WTC11 (cell line): ENCODE data around the gene ANTXR2. TPM values are rescaled to one million over a fixed set of nuclear protein-coding genes. Genes with fewer than 3 reads are reported as not detected.

Experiments
- ATAC-seq: fragments of 200-7000 bp; cut with Tn5 transposase; 2 replicates; pipeline ENCODE4 v1.10.0; 2021; ENCODE audit warnings: mild to moderate bottlenecking, moderate library complexity
- CTCF ChIA-PET: fragments of 300-600 bp; sonication (Branson Sonifier 250); formaldehyde crosslinking; loops from one replicate; lab custom pipeline; 2021; ENCODE audit warnings: antibody characterized with exemption; lab: Charles Lee
- POLR2A ChIA-PET: fragments of 350-600 bp; sonication (Branson Sonifier 250); formaldehyde crosslinking; loops from one replicate; lab custom pipeline; 2021; ENCODE audit warnings: antibody characterized with exemption; lab: Charles Lee
- DNase-seq: peaks from one replicate; pipeline ENCODE4 v3.0.0; 2021; ENCODE audit warnings: low spot score
- H3K27ac Mint-ChIP-seq: 2 replicates; pipeline ENCODE4 v1.8.0; 2021; ENCODE audit warnings: mixed read lengths
- H3K27me3 Mint-ChIP-seq: 2 replicates; pipeline ENCODE4 v1.8.0; 2021; ENCODE audit warnings: low read depth, mild to moderate bottlenecking, moderate library complexity, mixed read lengths
- H3K36me3 Mint-ChIP-seq: 2 replicates; pipeline ENCODE4 v1.8.0; 2021; ENCODE audit warnings: mixed read lengths
- H3K4me1 Mint-ChIP-seq: 2 replicates; pipeline ENCODE4 v1.8.0; 2022; ENCODE audit warnings: mixed read lengths
- H3K4me3 Mint-ChIP-seq: 2 replicates; pipeline ENCODE4 v1.8.0; 2021; ENCODE audit warnings: mild to moderate bottlenecking, moderate library complexity, mixed read lengths
- H3K9me3 Mint-ChIP-seq: 2 replicates; pipeline ENCODE4 v1.8.0; 2021; ENCODE audit warnings: mixed read lengths
- CBFB ChIP-seq: sonication (generic); formaldehyde crosslinking; IDR thresholded peaks from 2 replicates; pipeline ENCODE4 v1.8.1; 2022; ENCODE audit warnings: mild to moderate bottlenecking, low read depth, missing genetic modification reagents
- CREB1 ChIP-seq: sonication (generic); formaldehyde crosslinking; IDR thresholded peaks from 2 replicates; pipeline ENCODE4 v1.8.0; 2023; ENCODE audit warnings: mild to moderate bottlenecking, missing genetic modification reagents
- EMX1 ChIP-seq: fragments of 250-450 bp; sonication (Bioruptor Pico); IDR thresholded peaks from 2 replicates; pipeline ENCODE4 v1.8.0; 2021; ENCODE audit warnings: mild to moderate bottlenecking
- FOXK1 ChIP-seq: sonication (generic); formaldehyde crosslinking; IDR thresholded peaks from 2 replicates; pipeline ENCODE4 v1.8.0; 2022; ENCODE audit warnings: mild to moderate bottlenecking, moderate library complexity, missing genetic modification reagents
- GABPB1 ChIP-seq: sonication (generic); formaldehyde crosslinking; IDR thresholded peaks from 2 replicates; pipeline ENCODE4 v1.8.1; 2023; ENCODE audit warnings: mild to moderate bottlenecking, missing genetic modification reagents
- GRHL2 ChIP-seq: fragments of 250-450 bp; sonication (Bioruptor Pico); IDR thresholded peaks from 2 replicates; pipeline ENCODE4 v1.8.0; 2022; ENCODE audit warnings: mild to moderate bottlenecking, moderate library complexity; ENCODE audit not compliant: insufficient replicate concordance, severe bottlenecking
- MYBL2 ChIP-seq: sonication (generic); formaldehyde crosslinking; IDR thresholded peaks from 2 replicates; pipeline ENCODE4 v1.8.1; 2023; ENCODE audit warnings: mild to moderate bottlenecking, moderate library complexity, missing genetic modification reagents
- NFYB ChIP-seq: sonication (generic); formaldehyde crosslinking; conservative IDR thresholded peaks from 2 replicates; pipeline ENCODE4 v1.8.0; 2022; ENCODE audit warnings: low read depth, missing genetic modification reagents
- PRRX2 ChIP-seq: fragments of 250-450 bp; sonication (Bioruptor Pico); IDR thresholded peaks from 2 replicates; pipeline ENCODE4 v1.8.0; 2021; ENCODE audit warnings: mild to moderate bottlenecking
- RORB ChIP-seq: fragments of 250-450 bp; sonication (Bioruptor Pico); IDR thresholded peaks from 2 replicates; pipeline ENCODE4 v1.9.0; 2021; ENCODE audit warnings: mild to moderate bottlenecking
- SMAD4 ChIP-seq: sonication (generic); formaldehyde crosslinking; IDR thresholded peaks from 2 replicates; pipeline ENCODE4 v1.8.0; 2022; ENCODE audit warnings: mild to moderate bottlenecking, missing genetic modification reagents
- ZBTB21 ChIP-seq: sonication (generic); formaldehyde crosslinking; IDR thresholded peaks from 2 replicates; pipeline ENCODE4 v1.8.1; 2023; ENCODE audit warnings: mild to moderate bottlenecking, missing genetic modification reagents, borderline replicate concordance
- ZNF121 ChIP-seq: sonication (generic); formaldehyde crosslinking; IDR thresholded peaks from 2 replicates; pipeline ENCODE4 v1.8.0; 2023; ENCODE audit warnings: missing genetic modification reagents
- ZNF317 ChIP-seq: sonication (generic); formaldehyde crosslinking; IDR thresholded peaks from 2 replicates; pipeline ENCODE4 v1.8.1; 2023; ENCODE audit warnings: low read depth, mild to moderate bottlenecking, moderate library complexity, missing genetic modification reagents, borderline replicate concordance
- total RNA-seq: library from RNA; stranded (reverse); gene quantifications from 3 replicates; pipeline ENCODE4 v1.2.3, GENCODE V29; 2021
- TF ChIP-seq, protein P1 (sequence below): sonication (generic); formaldehyde crosslinking; IDR thresholded peaks from 2 replicates; pipeline ENCODE4 v1.8.1; 2023; ENCODE audit warnings: mild to moderate bottlenecking, missing genetic modification reagents
- TF ChIP-seq, protein P2 (sequence below): sonication (generic); formaldehyde crosslinking; IDR thresholded peaks from 2 replicates; pipeline ENCODE4 v1.8.0; 2022; ENCODE audit warnings: missing genetic modification reagents
- TF ChIP-seq, protein P3 (sequence below): sonication (generic); formaldehyde crosslinking; conservative IDR thresholded peaks from 2 replicates; pipeline ENCODE4 v1.8.1; 2023; ENCODE audit warnings: mild to moderate bottlenecking, low read depth, missing genetic modification reagents, moderate library complexity
- TF ChIP-seq, protein P4 (sequence below): fragments of 250-450 bp; sonication (Bioruptor Pico); IDR thresholded peaks from 2 replicates; pipeline ENCODE4 v2.1.2; 2022; ENCODE audit warnings: mild to moderate bottlenecking, moderate library complexity
- TF ChIP-seq, protein P5 (sequence below): sonication (generic); formaldehyde crosslinking; IDR thresholded peaks from 2 replicates; pipeline ENCODE4 v1.8.1; 2022; ENCODE audit warnings: mild to moderate bottlenecking, missing genetic modification reagents, moderate library complexity, borderline replicate concordance
- TF ChIP-seq, protein P6 (sequence below): sonication (generic); formaldehyde crosslinking; IDR thresholded peaks from 2 replicates; pipeline ENCODE4 v1.8.1; 2022; ENCODE audit warnings: low read depth, missing genetic modification reagents, borderline replicate concordance
- TF ChIP-seq, protein P7 (sequence below): sonication (generic); formaldehyde crosslinking; IDR thresholded peaks from 2 replicates; pipeline ENCODE4 v1.8.0; 2023; ENCODE audit warnings: mild to moderate bottlenecking, missing genetic modification reagents

ANTXR2 gene
- total RNA-seq, 1 experiment from 2014 or later, result 9.9 TPM

DNA sequence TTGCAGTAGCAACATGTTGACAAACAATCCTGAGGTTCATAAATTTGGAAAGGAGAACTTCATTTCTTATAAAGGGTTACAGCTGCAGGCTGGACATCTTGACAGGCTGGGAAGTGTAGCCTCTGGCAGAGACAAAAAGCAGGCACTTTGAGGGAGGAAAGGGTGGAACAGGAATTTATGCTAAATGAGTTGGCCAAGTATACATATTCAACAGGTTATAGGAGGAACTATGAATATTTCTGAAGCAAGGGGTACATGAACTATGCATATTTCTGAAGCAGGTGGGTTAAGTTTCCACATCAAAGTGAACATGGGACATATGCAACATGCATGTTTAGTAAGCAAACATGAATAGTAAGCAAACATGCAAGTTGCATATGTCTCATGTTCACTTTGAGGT is 1.6 kb upstream of the ANTXR2 start:
- Mint-ChIP-seq H3K27ac (no peak overlapping the region), H3K9me3 (peaks cover 15% of the 10 kb centered on the region), H3K4me3 (no peak overlapping the region), H3K36me3 (peaks cover 6% of the 10 kb centered on the region; the same call in 1 of the 2 replicates), H3K4me1 (peaks cover 23% of the 10 kb centered on the region), H3K27me3 (peaks cover 36% of the 10 kb centered on the region)
- CTCF ChIA-PET, result no interaction called here
- POLR2A ChIA-PET, result no interaction called here
- ATAC-seq (no peak), DNase-seq (no peak)
- TF ChIP-seq, protein P1, sequence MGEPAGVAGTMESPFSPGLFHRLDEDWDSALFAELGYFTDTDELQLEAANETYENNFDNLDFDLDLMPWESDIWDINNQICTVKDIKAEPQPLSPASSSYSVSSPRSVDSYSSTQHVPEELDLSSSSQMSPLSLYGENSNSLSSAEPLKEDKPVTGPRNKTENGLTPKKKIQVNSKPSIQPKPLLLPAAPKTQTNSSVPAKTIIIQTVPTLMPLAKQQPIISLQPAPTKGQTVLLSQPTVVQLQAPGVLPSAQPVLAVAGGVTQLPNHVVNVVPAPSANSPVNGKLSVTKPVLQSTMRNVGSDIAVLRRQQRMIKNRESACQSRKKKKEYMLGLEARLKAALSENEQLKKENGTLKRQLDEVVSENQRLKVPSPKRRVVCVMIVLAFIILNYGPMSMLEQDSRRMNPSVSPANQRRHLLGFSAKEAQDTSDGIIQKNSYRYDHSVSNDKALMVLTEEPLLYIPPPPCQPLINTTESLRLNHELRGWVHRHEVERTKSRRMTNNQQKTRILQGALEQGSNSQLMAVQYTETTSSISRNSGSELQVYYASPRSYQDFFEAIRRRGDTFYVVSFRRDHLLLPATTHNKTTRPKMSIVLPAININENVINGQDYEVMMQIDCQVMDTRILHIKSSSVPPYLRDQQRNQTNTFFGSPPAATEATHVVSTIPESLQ, result no peak
- TF ChIP-seq, protein P2, sequence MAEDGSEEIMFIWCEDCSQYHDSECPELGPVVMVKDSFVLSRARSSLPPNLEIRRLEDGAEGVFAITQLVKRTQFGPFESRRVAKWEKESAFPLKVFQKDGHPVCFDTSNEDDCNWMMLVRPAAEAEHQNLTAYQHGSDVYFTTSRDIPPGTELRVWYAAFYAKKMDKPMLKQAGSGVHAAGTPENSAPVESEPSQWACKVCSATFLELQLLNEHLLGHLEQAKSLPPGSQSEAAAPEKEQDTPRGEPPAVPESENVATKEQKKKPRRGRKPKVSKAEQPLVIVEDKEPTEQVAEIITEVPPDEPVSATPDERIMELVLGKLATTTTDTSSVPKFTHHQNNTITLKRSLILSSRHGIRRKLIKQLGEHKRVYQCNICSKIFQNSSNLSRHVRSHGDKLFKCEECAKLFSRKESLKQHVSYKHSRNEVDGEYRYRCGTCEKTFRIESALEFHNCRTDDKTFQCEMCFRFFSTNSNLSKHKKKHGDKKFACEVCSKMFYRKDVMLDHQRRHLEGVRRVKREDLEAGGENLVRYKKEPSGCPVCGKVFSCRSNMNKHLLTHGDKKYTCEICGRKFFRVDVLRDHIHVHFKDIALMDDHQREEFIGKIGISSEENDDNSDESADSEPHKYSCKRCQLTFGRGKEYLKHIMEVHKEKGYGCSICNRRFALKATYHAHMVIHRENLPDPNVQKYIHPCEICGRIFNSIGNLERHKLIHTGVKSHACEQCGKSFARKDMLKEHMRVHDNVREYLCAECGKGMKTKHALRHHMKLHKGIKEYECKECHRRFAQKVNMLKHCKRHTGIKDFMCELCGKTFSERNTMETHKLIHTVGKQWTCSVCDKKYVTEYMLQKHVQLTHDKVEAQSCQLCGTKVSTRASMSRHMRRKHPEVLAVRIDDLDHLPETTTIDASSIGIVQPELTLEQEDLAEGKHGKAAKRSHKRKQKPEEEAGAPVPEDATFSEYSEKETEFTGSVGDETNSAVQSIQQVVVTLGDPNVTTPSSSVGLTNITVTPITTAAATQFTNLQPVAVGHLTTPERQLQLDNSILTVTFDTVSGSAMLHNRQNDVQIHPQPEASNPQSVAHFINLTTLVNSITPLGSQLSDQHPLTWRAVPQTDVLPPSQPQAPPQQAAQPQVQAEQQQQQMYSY, result no peak
- TF ChIP-seq MYBL2 (CRISPR knock-in tag) (no peak), ZNF121 (CRISPR knock-in tag) (no peak), ZBTB21 (CRISPR knock-in tag) (no peak), NFYB (CRISPR knock-in tag) (no peak), CBFB (CRISPR knock-in tag) (no peak), RORB (CRISPR knock-in tag) (no peak), SMAD4 (no peak), GABPB1 (no peak), PRRX2 (CRISPR knock-in tag) (no peak)
- TF ChIP-seq, protein P3, sequence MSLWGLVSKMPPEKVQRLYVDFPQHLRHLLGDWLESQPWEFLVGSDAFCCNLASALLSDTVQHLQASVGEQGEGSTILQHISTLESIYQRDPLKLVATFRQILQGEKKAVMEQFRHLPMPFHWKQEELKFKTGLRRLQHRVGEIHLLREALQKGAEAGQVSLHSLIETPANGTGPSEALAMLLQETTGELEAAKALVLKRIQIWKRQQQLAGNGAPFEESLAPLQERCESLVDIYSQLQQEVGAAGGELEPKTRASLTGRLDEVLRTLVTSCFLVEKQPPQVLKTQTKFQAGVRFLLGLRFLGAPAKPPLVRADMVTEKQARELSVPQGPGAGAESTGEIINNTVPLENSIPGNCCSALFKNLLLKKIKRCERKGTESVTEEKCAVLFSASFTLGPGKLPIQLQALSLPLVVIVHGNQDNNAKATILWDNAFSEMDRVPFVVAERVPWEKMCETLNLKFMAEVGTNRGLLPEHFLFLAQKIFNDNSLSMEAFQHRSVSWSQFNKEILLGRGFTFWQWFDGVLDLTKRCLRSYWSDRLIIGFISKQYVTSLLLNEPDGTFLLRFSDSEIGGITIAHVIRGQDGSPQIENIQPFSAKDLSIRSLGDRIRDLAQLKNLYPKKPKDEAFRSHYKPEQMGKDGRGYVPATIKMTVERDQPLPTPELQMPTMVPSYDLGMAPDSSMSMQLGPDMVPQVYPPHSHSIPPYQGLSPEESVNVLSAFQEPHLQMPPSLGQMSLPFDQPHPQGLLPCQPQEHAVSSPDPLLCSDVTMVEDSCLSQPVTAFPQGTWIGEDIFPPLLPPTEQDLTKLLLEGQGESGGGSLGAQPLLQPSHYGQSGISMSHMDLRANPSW (CRISPR knock-in tag), result no peak
- TF ChIP-seq, protein P4, sequence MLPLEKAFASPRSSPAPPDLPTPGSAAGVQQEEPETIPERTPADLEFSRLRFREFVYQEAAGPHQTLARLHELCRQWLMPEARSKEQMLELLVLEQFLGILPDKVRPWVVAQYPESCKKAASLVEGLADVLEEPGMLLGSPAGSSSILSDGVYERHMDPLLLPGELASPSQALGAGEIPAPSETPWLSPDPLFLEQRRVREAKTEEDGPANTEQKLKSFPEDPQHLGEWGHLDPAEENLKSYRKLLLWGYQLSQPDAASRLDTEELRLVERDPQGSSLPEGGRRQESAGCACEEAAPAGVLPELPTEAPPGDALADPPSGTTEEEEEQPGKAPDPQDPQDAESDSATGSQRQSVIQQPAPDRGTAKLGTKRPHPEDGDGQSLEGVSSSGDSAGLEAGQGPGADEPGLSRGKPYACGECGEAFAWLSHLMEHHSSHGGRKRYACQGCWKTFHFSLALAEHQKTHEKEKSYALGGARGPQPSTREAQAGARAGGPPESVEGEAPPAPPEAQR, result no peak
- TF ChIP-seq, protein P5, sequence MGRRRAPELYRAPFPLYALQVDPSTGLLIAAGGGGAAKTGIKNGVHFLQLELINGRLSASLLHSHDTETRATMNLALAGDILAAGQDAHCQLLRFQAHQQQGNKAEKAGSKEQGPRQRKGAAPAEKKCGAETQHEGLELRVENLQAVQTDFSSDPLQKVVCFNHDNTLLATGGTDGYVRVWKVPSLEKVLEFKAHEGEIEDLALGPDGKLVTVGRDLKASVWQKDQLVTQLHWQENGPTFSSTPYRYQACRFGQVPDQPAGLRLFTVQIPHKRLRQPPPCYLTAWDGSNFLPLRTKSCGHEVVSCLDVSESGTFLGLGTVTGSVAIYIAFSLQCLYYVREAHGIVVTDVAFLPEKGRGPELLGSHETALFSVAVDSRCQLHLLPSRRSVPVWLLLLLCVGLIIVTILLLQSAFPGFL, result no peak

DNA sequence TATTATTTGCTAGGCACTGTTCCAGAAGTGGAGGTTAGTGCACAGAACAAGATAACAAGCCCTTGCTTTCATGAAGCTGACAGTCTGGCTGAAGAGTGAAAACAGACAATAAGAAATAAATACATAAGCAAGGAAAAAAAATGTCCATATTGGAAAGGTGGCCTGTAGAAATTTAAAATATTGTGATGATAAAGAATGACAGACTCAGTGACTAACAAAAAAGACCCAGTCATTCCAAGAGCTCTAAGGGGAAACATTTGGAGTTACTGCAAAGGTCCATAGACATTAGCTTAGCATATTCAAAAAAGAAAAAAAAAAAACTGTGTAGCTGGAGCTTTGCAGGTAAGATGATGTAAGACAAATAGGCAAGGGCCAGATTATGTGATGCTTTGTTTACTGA is 1.0 kb upstream of the ANTXR2 start:
- no peak for DNase-seq
- POLR2A ChIA-PET, result interaction anchor here (0.7 to 0.9 kb wide), 2 partner anchors 20 to 206 kb away, joined by 3 to 7 read pairs; no protein-coding TSS in a partner anchor
- CTCF ChIA-PET, result no interaction called here
- peaks cover 23% of the 10 kb centered on the region for H3K4me1 Mint-ChIP-seq
- peaks cover 6% of the 10 kb centered on the region; the same call in 1 of the 2 replicates for H3K36me3 Mint-ChIP-seq
- peaks cover 36% of the 10 kb centered on the region for H3K27me3 Mint-ChIP-seq
- no peak overlapping the region for H3K27ac Mint-ChIP-seq
- peak overlapping the region; percentile 95; the same call in 1 of the 2 replicates for H3K4me3 Mint-ChIP-seq
- ATAC-seq, result no peak
- peaks cover 15% of the 10 kb centered on the region for H3K9me3 Mint-ChIP-seq
- TF ChIP-seq ZNF317 (no peak), EMX1 (CRISPR knock-in tag) (no peak), CREB1 (no peak), PRRX2 (CRISPR knock-in tag) (no peak), GRHL2 (CRISPR knock-in tag) (no peak), FOXK1 (CRISPR knock-in tag) (no peak)
- TF ChIP-seq, protein P6, sequence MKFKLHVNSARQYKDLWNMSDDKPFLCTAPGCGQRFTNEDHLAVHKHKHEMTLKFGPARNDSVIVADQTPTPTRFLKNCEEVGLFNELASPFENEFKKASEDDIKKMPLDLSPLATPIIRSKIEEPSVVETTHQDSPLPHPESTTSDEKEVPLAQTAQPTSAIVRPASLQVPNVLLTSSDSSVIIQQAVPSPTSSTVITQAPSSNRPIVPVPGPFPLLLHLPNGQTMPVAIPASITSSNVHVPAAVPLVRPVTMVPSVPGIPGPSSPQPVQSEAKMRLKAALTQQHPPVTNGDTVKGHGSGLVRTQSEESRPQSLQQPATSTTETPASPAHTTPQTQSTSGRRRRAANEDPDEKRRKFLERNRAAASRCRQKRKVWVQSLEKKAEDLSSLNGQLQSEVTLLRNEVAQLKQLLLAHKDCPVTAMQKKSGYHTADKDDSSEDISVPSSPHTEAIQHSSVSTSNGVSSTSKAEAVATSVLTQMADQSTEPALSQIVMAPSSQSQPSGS, result no peak
- TF ChIP-seq, protein P7, sequence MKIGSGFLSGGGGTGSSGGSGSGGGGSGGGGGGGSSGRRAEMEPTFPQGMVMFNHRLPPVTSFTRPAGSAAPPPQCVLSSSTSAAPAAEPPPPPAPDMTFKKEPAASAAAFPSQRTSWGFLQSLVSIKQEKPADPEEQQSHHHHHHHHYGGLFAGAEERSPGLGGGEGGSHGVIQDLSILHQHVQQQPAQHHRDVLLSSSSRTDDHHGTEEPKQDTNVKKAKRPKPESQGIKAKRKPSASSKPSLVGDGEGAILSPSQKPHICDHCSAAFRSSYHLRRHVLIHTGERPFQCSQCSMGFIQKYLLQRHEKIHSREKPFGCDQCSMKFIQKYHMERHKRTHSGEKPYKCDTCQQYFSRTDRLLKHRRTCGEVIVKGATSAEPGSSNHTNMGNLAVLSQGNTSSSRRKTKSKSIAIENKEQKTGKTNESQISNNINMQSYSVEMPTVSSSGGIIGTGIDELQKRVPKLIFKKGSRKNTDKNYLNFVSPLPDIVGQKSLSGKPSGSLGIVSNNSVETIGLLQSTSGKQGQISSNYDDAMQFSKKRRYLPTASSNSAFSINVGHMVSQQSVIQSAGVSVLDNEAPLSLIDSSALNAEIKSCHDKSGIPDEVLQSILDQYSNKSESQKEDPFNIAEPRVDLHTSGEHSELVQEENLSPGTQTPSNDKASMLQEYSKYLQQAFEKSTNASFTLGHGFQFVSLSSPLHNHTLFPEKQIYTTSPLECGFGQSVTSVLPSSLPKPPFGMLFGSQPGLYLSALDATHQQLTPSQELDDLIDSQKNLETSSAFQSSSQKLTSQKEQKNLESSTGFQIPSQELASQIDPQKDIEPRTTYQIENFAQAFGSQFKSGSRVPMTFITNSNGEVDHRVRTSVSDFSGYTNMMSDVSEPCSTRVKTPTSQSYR (CRISPR knock-in tag), result no peak
